ENCODE data around the gene FERD3L. TPM values are rescaled to one million over a fixed set of nuclear protein-coding genes. Genes with fewer than 3 reads are reported as not detected.
"Not testable (repeated sequence)": the region's sequence is repeated elsewhere in the genome, so short reads cannot be mapped to it uniquely, and the experiment has no call there.

The FERD3L gene, protein sequence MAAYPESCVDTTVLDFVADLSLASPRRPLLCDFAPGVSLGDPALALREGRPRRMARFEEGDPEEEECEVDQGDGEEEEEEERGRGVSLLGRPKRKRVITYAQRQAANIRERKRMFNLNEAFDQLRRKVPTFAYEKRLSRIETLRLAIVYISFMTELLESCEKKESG
- not detected for total RNA-seq
- long read RNA-seq, donor 1: 0 reads
- long read RNA-seq, donor 2: 0 reads

DNA sequence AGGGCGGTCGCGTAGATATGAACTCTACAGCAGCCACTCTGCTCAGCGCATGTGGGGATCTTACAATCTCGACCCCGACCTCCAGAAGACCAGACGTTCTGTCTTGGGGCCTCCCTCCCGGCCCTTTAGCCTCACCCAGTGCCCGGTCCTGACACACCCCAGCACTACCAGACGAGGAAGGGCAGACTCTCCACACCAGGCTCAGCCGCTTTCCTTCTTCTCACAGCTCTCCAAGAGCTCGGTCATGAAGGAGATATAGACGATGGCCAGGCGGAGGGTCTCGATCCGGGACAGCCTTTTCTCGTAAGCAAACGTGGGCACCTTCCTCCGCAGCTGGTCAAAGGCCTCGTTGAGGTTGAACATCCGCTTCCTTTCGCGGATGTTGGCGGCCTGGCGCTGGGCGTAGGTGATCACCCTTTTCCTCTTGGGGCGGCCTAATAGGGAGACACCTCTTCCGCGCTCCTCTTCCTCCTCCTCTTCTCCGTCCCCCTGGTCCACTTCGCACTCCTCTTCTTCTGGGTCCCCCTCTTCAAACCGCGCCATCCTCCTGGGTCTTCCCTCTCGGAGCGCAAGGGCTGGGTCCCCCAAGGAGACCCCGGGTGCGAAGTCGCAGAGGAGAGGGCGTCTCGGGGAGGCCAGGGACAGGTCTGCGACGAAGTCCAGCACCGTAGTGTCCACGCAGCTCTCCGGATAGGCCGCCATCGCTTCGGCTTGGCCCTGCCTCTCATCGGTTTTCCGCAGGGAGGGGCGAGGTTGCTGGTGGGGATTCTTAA is at the start of gene FERD3L:
Gene FERD3L (minus strand): TSS at position 761 of the 773 bp plus-strand sequence. CDS start 59 bp downstream, at position 702.
- intact Hi-C loops (cut with DNase I): no loop called here
- DNase-seq (ENCODE audit: low spot score): peak; percentile 57

DNA sequence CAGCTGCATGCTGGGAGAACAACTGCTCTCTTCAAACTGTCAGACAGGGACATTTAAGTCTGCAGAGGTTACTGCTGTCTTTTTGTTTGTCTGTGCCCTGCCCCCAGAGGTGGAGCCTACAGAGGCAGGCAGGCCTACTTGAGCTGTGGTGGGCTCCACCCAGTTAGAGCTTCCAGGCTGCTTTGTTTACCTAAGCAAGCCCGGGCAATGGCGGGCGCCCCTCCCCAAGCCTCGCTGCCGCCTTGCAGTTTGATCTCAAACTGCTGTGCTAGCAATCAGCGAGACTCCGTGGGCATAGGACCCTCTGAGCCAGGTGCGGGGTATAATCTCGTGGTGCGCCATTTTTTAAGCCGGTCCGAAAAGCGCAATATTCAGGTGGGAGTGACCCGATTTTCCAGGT is 49.2 kb upstream of the FERD3L start:
- DNase-seq (ENCODE audit: low spot score); intact Hi-C loops (cut with DNase I): not testable (repeated sequence)

DNA sequence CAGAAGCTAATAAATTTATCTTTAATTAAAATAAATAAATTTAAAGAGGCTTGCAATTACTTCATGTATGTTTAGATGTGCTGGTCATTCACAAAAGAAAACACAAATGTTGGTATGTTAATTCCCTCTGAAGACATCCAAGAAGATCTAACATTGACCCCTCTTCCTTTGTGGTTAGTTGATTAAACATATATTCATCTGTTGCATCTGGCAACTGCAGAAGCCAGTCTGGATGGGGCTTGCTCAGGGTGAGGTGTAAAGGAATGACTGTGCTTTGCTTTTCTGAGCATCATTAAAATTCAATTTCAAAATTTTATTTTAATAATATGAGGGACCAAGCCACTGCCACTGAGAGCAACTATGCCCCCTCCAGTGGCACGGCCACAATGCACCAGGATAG is 36.4 kb upstream of the FERD3L start:
- no peak for DNase-seq (ENCODE audit: low spot score)
- intact Hi-C loops (cut with DNase I): no loop called here

DNA sequence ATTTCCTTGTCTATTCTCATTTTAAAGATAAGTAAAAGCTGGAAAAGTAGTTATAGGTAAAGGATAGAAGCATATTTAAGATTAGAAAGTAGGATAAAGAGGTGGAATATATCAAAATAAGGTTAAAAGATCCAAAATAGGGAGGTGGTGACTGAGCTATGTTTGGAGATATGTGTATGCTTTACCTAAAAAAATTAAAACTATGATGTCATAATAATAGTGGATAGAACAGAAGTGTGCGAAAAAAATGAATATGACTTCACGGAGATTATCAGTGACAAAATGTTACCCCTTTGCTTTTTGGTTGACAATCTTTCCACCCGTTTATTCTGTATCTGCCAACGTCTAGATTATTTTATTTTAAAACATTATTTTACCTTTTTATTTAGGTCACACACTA is 33.4 kb upstream of the FERD3L start:
- DNase-seq (ENCODE audit: low spot score): no peak
- intact Hi-C loops (cut with DNase I): no loop called here

DNA sequence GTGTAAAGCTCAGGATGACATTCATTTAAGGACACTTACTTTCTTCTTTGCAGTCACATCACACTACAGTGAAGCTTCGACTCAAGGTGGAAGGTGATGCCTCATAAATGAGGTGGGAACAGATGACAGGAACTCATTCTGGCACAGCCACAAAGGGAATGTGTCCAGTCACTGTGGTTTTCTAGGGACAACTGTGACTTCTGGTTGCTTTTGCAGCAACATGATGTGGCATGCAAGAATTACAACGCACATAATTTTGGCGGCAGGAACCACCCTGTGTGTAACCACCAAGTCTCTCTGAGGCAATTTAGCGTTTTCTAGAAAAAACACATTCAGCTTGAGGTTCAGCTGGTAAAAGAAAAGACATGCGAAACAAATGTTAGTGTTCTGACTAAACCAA is 32.0 kb upstream of the FERD3L start:
- no peak for DNase-seq (ENCODE audit: low spot score)
- intact Hi-C loops (cut with DNase I): no loop called here

DNA sequence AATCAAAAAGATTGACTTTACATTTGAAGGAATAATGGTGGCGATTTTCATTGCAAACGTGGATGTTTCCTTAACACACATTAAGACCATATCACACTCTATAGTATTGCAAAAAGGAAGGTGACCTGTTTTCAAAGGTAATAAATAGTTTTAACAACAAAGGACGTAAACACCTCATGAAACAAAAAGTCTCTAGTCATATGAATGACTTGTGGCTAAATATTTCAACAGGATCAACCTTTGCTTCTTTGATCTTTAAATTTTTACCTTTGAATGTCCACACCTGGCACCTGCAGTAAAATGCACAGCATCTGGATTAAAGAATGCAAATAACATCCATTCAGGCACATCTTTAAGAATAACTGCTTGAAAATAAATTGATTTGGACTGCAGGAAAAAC is 30.0 kb upstream of the FERD3L start:
- DNase-seq (ENCODE audit: low spot score): no peak
- intact Hi-C loops (cut with DNase I): no loop called here

DNA sequence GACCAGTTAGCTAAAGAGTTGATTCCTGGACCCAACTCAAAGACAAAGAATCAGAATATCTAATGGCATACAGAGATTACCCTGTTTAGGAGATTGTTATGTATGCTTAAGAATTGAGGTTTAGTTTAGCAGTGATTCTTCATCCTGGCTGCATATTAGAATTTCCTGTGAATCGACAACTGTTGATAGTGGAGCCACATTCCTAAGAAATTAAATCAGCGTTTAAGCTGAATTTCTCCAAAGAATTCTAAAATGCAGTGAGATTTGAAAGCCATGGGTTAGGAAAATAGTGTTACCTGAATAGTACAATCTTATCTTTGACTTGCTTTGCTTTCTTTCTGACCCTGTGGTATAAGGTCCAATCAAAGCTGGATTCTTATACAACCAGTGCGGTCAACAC is 16.4 kb upstream of the FERD3L start:
- no peak for DNase-seq (ENCODE audit: low spot score)
- intact Hi-C loops (cut with DNase I): no loop called here

DNA sequence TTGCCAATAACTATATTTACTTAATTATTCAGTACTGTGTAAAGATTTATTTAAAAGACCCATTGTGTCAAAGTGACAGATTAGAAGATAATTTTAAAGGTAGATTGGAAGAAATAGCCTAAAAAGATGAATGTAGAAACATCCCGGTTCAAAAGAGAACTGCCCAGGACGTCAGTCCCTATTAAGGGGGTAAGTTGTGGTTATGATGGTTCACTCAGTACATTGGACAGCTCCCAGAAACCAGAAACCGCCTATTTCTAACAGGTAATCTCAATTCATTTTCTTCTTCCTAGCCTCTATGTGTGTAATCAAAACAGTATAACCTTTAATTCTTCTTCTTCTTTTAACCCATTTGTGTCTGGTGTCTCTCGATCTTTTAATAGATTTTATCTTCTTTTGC is 1.5 kb upstream of the FERD3L start:
- intact Hi-C loops (cut with DNase I): no loop called here
- DNase-seq (ENCODE audit: low spot score): no peak

DNA sequence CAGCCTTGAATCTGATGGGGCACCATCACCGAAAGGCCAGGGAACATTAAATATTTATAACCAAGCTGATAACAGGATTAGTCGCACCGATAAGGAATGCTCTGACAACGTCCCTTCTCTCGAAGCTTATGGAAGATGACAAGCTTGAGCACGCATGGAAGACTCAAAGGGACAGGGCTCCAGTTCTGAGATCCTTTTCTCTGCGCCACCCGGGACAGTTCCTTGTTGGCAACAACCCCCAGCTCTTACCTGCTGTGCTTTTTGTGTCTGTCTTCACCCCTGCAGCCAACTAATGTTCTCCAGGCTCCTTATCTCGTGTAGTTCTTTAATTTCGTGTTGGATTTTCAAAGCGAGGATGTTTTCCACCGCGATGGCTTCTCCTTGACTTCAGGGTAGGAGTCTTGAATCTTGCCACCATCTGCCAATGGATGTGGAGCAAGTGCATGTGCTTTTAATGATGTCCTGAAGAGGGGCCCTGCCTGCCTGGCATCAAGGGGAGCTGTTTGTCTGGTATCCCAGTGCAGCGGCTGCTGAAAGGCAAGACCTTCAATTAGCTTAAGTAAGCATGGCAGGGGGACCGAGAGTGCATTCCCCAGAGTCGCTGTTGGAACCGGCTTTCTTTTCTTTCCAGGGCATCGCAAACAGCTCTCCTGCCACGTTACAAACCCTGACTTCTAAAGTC is 354 bp upstream of the FERD3L start:
- intact Hi-C loops (cut with DNase I): no loop called here
- DNase-seq (ENCODE audit: low spot score): no peak

DNA sequence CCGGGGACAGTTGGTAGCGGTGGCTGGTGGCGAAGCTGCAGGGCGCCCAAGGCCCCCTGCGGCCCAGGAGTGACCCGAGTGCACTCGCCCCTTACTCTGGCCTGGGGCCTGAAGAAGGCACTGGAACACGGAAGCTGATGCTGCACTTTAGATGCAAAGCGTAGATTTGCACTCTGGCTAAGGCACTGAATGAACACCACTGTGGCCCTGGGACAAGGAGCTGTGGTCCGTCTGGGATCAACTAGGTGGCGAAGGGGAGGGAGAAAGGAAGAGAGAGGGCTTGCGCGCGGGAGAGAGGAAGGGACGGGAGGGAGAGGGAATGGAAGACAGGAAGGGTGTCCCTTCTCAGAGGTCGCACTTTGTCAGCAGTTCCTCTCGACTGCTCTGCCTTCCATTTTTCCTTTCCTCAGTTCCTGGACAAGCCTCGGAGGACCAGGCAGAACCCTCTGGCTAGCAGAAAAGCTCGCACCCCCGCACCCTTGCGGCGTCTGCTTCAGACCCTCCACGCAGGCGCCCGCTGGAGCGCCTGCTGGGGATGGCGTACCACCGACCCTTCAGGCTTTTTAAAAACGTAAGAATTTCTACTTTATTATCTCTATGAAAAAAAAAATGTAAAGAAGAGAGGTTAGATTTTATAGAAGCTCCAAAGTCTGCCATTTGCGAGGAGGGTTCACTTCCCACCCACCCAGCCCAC is 1.2 kb downstream of the FERD3L start:
- intact Hi-C loops (cut with DNase I): no loop called here
- DNase-seq (ENCODE audit: low spot score): peak; percentile 40

DNA sequence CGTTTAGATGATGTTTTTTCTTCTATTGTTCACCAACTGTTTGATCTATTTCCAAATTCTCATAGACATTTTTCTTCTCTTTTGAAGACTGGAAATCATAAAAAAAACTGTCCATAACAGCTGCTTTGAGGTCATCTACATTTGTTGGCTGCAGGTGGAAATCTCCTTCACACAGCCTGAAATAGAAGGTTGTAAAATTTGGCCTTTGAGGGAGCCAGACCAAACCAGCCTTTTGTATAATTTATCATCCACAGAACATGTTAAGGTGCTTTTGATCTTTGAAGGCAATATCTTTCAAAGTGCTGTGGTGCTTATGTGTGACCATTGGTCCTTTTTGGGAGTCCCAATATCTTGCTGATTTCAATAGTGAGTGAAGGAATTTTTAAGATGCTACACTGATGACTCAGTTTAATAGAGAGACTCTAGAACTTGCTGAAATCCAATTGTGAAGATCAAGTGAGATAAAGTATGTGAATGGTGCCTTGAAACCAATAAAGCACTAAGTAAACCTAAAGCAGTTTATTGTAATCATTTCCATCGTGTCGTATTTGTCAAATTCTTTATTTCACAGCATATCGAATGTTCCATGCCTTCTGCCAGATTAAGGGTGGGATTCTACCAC is 5.4 kb downstream of the FERD3L start:
- intact Hi-C loops (cut with DNase I): no loop called here
- no peak for DNase-seq (ENCODE audit: low spot score)

DNA sequence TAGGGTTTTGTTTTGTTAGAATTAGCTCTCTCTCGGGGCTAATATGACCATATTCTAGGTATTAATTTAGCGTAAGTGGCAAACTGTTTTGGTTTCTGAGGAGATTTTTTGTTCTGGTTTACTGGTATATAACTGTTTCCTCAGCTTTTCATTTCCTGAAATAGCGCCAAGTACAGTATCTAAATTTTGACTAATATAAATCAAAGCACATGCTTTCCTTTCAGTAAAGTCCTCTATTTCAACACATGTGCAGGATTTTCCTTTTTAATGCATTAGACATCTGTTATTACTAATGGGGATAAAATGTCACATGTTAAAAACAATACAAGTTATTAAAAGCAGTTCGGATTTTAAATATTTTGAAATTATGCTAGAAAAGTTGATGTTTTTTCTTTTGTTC is 11.3 kb downstream of the FERD3L start:
- DNase-seq (ENCODE audit: low spot score): no peak
- intact Hi-C loops (cut with DNase I): no loop called here

DNA sequence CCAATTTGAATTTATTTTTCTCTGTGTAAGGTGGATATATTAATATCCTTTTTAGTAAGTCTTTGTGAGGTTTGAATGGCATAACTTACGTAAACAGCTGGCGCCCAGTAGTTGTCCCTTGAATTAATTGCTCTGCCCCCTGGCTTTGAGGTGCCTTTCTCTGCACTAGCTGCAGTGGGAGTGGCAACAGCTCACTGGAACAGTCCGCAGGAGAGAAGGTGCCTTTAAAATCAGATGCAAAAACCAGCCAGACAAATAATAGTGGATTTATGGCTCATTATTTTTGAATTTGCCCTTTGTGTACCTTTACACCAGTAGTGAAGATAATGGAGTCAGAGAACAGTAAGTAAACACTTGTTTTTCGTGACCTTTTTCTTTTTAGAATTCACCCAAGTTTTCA is 11.8 kb downstream of the FERD3L start:
- no peak for DNase-seq (ENCODE audit: low spot score)

DNA sequence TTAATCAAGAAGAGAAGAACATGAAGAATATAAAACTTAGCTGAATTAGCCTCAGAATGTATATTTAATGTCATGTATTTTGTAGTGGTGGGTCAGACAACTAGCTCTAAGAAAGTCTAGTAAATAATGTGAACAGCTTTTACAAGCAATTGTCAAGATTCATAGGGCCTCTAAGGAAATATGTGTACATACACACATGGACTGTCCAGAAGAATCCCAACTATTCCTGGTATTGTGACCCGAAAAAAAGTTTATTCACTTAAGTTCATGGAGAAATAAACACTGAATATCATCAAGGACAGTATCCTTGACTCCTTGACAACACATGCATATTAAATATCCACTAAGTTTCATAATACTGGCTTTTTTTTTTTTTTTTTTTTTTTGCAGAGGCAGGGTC is 16.4 kb downstream of the FERD3L start:
- DNase-seq (ENCODE audit: low spot score): no peak
- intact Hi-C loops (cut with DNase I): no loop called here

More for the DNA sequence above, 11.8 kb downstream of the FERD3L start:
- intact Hi-C loops (cut with DNase I): no loop called here

DNA sequence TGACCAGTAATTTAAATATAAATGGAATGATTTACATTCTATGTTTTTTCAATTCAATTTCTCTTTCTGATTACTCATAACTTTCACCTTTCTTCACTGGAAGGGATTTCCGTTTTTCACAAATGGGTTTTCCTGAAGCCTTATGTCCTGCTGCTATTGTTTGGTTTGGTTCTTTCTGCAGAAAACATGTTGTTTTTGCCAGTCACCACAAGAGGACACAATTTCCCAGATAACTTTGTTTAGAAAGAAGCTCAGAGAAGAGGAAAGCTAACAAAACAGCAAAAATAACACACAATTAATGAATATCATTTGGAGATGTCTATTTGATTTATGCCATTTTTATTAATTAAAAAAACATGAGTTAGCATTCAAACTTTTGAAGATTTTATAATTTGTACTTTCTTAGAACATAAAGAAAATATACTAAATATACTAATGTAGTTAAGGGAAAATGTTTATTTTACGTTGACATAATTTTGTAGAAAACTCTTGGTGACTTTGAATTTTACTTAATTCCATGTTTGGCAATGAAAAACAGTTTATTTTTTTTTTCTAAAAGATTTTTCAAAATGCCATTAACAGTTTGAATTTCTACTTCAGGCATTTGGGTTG is 23.1 kb downstream of the FERD3L start:
- intact Hi-C loops (cut with DNase I): no loop called here
- DNase-seq (ENCODE audit: low spot score): no peak

DNA sequence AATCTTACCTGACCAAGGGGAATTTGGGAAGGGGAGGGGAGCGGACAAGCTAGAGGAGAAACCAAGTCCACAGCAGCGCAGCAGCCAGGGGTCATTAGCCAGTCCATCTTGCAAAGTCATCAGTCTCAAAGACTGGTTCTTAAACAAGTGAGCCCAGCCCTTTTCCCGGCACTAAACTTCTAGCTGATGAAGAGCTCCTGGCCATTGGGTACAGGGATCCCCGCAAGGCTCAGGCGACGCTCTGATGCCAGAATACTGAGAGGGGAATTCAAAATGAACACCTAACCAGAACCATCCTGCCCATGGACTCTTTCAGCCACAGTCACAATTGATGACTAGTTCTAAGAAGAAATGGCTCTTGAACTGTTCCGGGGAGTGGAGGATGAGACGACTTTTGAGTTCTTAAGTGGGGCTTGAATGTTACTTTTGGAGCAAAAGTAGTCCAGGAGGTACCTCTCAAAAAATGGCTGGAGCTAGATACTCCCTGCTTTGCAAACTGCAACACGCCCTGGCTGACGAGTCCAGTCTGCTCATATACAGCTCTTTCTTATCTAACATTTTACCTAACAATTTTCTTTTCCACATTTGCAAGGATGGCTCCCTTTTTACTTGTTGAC is 25.2 kb downstream of the FERD3L start:
- intact Hi-C loops (cut with DNase I): no loop called here
- no peak for DNase-seq (ENCODE audit: low spot score)

DNA sequence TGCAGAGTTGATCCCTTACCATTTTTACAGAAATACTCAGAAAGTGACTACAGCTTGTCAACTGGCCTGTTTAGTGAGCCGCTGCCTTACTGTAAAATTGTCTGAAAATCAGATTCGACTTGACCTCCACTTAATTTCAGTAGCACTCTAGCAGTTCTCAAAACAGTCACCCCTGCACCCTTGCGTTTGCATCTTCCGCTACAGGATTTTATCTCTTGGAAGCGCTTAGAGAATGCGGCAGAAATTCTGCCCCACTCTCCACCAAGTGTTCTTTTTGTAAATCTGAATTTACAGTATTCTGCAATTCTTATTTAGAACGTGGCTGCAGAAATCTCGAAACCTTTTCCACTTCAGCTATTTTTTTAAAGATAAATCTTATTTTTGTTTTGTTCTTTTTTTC is 25.8 kb downstream of the FERD3L start:
- intact Hi-C loops (cut with DNase I): no loop called here

DNA sequence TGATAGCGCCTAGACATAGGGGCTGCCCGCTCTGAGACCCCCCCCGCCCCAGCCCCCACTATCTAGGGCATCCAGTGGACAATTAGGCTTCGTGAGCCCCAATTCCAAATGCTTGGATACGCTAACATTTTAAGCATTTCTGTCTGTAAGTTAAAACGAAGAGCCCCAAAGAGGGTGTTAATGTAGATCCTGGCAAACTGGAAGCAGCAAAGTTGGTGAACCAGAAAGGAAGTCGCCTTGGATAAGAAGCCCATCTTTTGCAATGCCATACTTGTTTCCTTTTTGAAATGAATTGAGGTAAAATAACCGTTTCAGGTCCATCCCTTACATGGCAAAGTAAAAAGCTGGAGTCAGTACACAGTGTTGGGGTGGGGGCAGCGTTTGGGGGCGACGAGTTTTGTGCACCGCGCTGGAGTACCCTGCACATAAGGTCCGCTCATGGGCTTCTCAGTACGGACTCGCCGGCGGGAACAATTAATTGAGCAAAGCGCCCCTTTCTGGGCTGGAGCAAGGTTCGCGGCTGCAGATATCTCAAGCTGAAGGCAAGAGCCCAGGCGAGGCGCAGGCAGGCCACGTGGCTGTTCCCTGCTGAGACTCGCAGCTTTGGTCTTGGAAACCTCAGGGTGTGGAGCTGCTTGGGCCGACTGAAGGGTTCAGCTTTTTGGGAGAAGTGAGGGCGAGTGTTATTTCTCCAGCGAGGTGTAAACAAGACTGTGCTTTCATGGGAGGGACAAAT is 26.4 kb downstream of the FERD3L start:
- peak; percentile 68 for DNase-seq (ENCODE audit: low spot score)

More for the DNA sequence above, 25.8 kb downstream of the FERD3L start:
- no peak for DNase-seq (ENCODE audit: low spot score)

More for the DNA sequence above, 26.4 kb downstream of the FERD3L start:
- intact Hi-C loops (cut with DNase I): no loop called here
